GM21526 (cell line): Measurements from ENCODE around the gene NUS1.
A peak's percentile ranks its signal among the peaks of the same experiment; 100 is the strongest.
"Not testable (repeated sequence)": the region's sequence is repeated elsewhere in the genome, so short reads cannot be mapped to it uniquely, and the experiment has no call there.

ENCODE experiments used
- ATAC-seq: cut with Tn5 transposase; IDR thresholded peaks from one replicate; pipeline ENCODE4 v1.9.1; 2021; ENCODE audit warnings: moderate library complexity; ENCODE audit not compliant: unreplicated experiment, low FRiP score

NUS1 gene

GRCh38 chr6:117706936-117707509, 31.8 kb downstream of the NUS1 start:
- ATAC-seq, result not testable (repeated sequence)

DNA sequence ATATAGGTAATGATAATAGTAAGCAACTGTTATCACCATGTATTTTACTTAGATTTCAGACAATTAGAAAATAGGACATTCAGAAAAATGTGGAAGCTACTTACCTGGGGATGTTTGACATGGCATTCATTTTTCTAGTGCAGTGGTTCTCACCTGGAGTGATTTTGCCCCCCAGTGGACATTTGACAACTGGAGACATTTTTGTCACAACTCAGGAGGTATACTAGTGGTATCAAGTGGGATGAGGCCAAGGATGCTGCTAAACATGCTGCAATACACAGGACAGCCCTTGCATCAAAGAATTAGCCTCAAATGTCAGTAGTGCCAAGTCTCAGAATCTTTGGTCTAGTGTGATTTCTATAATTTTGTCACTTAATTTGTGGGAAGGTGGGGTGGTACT, 36.1 kb downstream of the NUS1 start:
- ATAC-seq, result no peak

- ATAC-seq, result no peak
Observed at GRCh38 chr6:117718895-117719294, 43.6 kb downstream of the NUS1 start.

DNA sequence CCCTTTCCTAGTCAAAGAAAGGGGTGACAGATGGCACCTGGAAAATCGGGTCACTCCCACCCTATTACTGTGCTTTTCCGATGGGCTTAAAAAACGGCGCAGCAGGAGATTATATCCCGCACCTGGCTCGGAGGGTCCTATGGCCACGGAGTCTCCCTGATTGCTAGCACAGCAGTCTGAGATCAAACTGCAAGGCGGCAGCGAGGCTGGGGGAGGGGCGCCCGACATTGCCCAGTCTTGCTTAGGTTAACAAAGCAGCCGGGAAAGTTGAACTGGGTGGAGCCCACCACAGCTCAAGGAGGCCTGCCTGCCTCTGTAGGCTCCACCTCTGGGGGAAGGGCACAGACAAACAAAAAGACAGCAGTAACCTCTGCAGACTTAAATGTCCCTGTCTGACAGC, 46.3 kb downstream of the NUS1 start:
- ATAC-seq, result not testable (repeated sequence)

- no peak for ATAC-seq
Observed at GRCh38 chr6:117728626-117729025, 53.4 kb downstream of the NUS1 start.

GRCh38 chr6:117729613-117730012, 54.3 kb downstream of the NUS1 start:
- peak; percentile 52 for ATAC-seq

GRCh38 chr6:117733341-117733740, 58.1 kb downstream of the NUS1 start:
- no peak for ATAC-seq

DNA sequence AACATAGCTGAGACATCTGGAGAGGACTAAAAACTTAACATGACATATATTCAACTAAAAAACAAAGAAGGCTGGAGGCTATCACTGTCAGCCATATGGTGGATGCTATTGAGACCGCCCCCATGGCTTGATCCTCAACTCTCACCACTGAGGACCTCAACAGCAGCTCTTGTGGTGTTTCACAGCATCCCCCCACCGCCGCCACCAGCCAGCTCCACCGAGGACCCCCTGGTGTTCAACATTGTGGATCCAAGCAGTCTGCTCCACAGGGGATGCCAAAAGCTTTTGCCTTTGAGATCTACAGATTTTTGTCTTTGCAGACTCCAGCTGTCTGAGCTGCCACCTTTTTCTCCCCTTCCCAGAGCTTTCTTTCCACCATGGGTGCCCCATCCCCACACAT, 64.6 kb downstream of the NUS1 start:
- no peak for ATAC-seq

GRCh38 chr6:117740605-117741004, 65.3 kb downstream of the NUS1 start:
- no peak for ATAC-seq

- not testable (repeated sequence) for ATAC-seq
Observed at GRCh38 chr6:117750675-117751074, 75.4 kb downstream of the NUS1 start.
